CD4-positive, alpha-beta T cell treated with Interleukin-21 for 1 hour (primary cell): ENCODE data around the gene SMTN.
"Not testable (repeated sequence)": the region's sequence is repeated elsewhere in the genome, so short reads cannot be mapped to it uniquely, and the experiment has no call there.

Source experiments
- DNase-seq: peaks from one replicate; pipeline ENCODE4 v3.0.0-alpha.2; 2020

SMTN gene

GRCh38 chr22:31073545-31074145 is 7.5 kb upstream of the SMTN start:
- not testable (repeated sequence) for DNase-seq

DNA sequence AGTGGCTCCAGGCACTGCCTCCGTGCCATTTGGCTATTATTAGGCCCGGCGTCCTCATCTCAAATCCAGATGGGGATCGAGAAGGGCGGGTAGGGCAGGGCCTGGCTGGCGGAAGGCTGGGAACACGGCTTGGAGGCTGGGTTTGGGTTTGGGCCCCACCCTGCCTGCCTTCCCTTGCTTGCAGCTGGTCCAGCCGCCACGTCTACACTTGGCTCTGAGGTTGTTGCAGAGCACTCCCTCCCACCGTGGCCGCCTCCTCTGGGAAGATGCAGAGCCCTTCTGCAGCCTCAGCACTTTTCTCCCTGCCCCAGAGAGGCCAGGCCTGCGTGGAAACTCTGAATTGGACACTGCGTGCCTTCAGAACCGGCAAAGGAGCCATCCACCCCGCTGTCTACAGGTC is 5.2 kb upstream of the SMTN start:
- DNase-seq, result no peak

- DNase-seq, result no peak
Measured at GRCh38 chr22:31077681-31078080, 3.4 kb upstream of the SMTN start.

DNA sequence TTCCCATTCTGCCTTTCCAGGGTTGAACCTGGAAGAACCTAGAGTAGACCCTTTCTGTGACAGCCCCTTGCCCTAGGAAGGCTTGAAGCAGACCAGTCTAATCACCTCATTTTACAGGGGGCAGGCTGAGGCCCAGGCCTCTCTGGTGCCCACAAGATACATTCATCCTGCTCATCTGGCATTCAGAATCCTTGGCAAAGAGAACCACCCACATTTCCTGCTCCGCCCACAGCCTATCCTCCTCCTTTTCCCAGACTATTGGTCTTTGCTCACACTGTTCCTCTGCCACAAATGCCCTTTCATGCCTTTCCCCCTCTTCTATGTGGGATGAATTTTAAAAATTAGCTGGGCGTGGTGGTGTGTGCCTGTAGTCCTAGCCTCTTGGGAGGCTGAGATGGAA is 2.7 kb upstream of the SMTN start:
- DNase-seq, result not testable (repeated sequence)

GRCh38 chr22:31079095-31079642 is 1.9 kb upstream of the SMTN start:
- DNase-seq, result no peak

DNA sequence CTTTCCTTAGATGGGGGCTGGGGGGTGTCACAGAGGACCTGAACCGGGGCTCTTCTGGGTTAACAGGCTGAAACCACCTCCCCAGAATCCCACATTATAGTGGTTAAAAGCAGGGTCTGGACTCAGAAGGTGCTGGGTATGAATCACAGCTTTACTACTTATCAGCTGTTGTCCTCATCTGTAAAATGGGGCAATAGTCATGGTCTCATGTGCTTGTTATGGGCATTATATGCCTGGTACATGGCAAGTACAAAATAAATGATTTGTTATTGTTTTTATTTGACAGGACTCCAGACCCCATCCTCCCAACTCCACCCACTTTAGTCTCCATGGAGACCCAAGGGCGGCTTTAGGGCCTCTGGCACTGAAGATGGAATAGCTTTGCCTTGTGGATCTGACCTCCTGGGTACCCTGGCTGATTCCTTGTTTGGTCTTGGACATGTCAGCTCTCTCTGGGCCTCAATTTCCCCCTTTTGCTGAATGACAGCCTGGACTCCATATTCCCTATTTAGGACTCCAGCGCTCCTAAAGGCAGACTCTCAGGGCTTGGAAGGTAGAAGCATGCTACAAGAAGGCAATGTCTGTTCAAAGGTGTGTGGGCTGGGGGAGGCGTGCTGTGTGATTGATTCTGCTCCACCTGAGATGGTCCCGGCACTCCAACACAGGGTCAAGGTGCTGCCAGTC is 812 bp upstream of the SMTN start:
- DNase-seq, result no peak

DNA sequence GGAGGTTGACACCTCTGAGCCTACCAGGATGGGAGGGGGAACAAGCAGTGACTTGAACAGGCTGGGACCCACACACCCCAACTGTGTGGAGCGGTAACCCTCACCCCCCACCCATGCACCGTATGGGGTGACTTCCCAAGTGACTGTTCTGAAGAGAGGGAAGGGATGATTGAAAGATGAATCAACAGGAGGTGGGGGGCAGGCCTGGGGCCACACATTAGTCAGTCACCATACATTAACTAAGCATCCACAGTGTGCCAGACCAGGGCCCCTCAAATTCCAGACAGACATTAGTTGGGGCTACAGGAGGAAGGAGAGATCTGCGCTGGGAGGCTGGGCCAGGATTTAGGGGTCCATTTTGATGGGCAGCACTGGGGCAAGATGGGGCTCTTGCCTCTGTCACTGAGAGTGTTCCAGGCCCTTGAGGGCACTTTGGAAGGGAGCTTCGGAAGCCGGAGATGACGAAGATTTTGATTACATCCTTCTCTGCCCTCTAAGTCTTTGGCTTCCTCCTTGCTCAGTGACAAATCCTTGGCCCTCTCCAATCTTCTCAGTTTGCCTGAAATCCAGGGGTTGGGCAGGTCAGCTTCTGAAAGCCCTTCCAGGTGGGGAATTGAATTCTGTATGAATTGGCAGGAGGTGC is 966 bp downstream of the SMTN start:
- DNase-seq, result no peak

DNA sequence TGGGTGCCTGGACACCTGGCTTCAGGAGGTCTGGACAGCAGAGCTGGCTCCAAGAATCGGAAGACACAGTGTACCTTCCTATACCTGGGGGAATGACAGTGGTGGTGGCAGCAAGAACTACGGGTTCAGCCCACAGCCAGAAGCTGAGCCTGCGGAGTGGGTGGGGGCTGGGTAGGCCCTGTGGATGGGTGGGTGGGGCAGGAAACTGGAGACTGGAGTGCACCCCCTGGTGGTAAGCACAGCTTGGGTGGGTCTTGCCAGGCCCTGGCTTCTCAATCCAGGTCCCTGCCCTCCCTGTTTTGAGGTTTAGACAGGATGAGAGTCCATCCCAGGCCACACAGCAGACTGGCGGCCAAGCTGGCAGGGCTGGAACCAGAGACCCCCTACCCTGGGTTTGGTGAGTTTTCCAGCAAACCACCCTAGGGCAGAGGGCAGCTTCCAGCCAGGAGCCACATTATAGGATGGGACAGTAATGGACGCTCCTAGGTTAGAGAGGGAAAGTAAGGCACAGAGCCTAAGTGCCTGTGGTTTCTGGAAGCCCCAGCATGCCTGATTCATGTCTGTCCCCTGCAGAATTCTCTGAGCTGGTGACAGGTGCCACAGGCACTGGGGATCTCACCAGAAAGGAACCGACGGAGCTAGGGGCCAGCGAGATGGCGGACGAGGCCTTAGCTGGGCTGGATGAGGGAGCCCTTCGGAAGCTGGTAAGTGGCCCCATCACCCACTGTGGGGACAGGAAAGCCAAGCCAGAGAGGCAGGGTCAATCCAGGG is 1.7 kb downstream of the SMTN start:
- DNase-seq, result peak; percentile 40

DNA sequence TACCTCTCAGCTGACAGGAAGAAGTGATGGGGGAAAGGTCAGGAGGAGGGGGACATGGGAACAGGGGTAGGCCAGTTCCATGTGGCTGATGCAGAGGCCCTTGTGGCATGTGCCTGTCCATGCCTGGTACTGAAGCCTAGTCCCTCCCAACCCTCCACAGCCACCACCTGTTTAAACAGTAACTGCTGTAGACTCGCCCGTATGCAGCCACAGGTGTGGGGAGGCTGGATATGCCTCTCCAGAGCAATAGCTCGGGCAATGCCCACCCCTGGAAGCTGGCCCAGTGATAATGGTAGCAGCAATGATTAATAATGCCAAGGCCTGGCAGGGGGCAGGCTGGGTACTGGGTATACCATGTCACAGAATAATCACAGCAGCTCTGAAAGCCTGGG is 2.3 kb downstream of the SMTN start:
- no peak for DNase-seq

DNA sequence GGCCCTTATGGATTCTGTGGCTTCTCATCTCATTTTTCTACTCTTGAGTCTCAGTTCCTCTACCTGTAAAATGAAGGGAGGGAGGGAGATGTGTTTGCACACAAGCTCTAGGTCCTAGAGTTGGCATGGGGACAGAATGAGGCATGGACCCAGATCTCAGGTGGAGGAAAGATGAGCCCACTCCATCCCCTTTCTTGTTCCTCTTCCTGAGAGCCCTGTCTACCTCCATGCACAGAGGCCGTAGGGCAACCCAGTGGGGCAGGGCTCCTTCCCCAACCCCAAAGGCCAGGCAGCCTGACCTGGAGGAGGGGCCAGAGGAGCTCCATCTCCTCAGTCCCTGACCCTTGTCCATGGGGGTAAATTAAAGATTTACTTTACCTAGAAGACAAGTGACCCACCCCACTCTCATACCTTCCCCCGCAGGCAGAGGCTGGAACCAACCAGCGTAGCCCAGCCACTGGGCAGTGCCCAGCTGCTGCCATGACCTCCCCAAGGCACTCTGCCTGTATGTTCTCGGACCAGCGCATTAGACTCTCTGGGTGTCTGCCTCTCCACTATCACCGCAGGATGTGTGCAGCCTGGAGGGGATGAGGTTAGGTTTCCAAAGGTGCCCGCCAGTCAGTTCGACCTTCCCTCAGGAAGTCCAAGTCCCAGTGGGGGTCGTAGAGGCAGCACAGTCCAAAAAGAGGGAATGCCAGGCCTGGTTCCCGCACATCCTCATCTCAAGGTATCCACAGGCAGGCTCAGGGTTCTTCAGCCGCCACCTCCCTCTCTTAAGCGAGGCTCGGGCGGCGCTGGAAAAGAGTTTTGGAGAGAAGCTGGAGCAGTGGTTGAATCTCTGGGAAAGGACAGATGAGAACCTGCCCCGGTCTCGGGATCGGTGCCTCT is 3.0 kb downstream of the SMTN start:
- no peak for DNase-seq

DNA sequence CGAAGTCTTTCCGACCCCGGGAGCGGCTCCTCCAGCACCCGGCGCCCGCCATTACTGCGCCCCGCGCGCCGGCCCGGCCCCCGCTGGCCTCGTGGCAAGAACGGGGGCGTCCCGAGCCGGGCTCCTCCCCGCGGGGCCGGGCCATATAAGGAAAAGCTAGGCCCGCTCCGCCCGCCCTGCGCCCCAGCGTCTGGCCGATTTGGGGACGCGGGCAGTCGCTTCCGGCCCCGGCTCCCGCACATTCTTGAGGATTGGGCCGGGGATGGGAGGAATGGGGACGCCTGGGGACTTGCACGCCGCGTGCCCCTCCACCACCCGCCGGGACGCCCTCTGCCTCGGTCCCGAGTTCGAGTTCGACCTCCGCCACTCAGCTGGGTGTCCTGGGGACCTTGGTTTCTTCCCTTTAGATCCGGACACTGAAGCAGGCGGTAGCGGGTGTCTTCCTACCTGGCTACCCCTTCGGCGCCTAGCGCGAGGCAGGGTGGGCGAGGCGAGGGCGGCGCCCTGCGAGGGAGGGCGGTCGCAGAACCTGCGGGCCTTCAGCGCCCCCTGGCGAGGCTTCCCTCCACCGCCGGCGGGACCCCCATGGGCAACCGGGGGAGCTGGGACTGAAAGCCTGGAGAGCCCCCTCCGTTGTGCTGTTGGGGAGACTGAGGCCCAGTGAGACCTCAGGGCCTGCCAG is 3.8 kb downstream of the SMTN start:
- peak; percentile 82 for DNase-seq

- no peak for DNase-seq
Measured at GRCh38 chr22:31085493-31085824, 4.3 kb downstream of the SMTN start.

DNA sequence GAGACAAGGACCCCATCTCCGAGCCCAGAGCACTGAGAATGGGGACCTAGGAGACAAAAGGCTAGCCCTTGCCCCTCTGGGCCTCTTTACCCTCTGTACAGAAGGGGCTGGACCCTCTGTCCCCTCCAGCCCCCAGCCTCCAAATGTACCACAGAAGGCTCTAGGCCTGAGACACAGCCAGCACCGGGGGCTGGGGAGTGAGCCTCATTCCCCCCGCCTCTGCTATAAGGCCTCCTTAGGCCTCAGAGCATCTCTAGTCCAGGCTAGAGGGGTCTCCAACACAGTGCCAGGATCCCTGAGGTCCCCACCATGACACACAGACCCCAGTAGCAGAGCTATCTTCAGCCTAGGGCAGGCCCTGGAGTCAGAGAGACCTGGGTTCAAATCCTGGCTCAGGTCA is 4.8 kb downstream of the SMTN start:
- no peak for DNase-seq

DNA sequence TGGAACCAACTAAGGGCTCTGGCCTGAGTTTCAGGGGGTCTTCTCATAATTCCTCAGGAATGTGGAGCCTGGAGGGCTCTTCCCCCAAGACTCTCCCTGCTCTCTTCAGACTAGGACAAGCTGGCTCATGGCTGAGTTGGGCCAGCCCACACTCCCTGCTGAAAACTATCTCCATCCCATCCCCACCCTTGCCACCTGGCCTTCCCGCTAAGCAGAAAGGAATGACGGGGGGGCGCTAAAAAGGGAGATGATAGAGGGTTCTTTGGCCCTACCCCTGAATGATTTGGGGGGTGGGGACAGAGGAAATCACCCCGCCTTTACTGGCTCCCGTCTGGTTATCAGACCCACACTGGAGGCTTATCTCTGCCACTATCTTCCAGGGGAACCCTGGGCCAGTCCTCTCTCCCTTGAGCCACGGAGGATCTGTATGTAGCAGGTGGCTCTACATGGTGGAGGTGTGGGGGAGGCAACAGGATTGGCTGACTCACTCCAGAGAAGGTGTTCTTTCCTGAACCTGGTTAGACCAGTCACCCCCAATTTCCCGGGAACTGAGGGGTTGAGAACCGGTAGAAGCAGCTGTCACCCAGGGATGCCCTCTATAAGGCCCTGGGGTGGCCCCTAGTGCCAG is 5.7 kb downstream of the SMTN start:
- no peak for DNase-seq

DNA sequence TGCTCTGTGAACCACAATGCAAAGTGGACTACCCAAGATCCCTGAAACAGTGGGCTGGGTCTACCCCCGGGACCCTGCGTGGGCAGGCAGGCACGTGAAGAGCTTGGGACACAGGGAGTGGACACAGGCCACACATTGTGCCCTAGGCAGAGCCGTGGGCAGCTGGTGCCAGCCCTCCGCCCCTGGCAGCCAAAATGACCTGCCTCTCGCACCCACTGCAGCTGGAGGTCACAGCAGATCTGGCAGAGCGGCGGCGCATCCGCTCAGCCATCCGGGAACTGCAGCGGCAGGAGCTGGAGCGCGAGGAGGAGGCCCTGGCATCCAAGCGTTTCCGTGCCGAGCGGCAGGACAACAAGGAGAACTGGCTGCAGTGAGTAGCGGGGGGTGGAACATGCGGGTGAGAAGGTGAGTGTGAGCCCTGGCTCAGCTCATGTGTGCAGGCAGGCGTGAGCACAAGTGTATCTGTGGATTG is 6.7 kb downstream of the SMTN start:
- DNase-seq, result no peak

GRCh38 chr22:31088233-31088986 is 7.3 kb downstream of the SMTN start:
- DNase-seq, result no peak

DNA sequence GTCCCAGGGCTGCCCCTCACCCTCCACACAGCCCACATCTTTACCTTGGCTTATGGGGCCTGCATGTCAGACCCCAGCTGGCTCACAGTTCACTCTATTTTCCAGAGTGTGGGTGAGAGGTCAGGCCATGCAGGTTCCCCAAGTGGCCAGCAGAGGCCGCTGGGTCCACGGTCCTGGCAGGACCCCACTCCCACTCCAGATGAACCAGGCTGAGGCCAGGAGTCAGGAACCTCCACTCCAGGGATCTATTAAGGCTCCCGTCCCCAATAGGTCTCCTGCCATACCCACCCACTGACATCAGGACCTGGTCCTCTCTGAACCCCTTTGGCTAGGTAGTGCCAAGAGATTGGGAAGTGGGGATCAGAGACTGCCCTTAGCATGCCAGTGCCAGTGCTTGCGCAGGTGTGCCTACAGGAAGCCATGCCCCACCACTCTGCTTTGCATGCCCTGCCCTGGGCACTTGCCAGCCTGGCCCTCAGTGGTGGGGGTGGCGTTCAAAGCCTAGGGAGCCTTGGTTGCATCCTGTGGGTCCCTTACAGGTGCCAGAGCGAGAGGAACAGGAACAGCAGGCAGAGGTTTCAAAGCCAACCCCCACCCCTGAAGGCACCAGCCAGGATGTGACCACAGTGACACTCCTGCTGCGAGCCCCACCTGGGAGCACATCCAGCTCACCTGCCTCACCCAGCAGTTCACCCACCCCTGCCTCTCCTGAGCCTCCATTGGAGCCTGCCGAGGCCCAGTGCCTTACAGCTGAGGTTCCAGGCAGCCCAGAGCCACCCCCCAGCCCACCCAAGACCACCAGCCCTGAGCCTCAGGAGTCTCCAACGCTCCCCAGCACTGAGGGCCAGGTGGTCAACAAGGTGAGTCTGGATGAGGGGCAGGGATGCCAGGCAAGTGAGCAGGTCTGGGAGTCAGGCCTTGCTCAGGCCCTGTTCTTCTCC is 8.3 kb downstream of the SMTN start:
- DNase-seq, result peak; percentile 56

DNA sequence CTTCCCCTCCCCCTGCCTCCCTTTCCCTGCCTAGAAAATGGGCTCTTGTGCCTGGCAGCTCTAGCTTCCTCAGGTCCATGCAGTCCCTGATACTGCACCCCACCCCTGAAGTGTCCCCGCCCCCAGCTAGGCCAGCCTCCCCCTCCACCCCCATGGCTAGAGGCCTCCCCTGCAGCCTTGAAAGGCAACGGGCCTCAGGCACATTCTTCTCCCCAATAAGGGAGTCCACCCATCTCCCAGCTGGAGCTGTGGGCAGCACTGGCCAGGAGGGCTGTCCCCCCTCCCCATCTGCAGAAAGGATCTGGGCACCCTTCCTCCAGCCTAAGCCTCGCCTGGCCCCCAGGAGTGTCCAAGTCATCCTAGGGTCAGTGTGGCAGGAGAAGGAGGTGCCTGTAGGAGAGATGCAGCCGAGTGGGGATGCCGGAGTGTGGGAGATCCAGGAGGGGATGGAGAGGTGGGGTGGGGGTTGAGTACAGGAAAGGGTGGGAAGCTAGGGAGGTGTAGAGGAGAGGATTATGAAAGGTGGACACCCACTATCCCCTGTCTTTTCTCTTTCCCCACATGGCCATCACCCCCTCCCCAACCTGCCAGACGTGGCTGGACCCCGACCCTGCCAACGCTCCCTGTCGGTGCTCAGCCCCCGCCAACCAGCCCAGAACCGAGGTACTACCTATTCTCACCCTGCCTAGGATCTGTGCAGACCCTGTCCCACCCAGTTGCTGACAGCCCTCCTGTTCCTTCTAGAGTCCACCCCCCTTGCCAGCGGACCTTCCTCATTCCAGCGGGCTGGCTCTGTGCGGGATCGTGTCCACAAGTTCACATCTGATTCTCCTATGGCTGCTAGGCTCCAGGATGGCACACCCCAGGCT is 9.3 kb downstream of the SMTN start:
- no peak for DNase-seq
